Transverse colon (tissue), 3 donors: Measurements from ENCODE around the gene NECAP2.

Source experiments
- CTCF ChIP-seq, 5 experiments: fragments of 200-600 bp in 3 of 5; fragments of 450-650 bp in 2 of 5; sonication (generic) in 3 of 5; IDR thresholded peaks; 1 replicate in 2 of 5; 2 replicates in 3 of 5; pipeline ENCODE4 v1.5.1; 2016 to 2017; ENCODE audit warnings: antibody characterized with exemption in 5 of 5, inconsistent platforms in 3 of 5, mild to moderate bottlenecking in 2 of 5, moderate library complexity in 1 of 5
- EP300 ChIP-seq: sonication (generic); formaldehyde crosslinking; IDR thresholded peaks from one replicate; pipeline ENCODE4 v1.6.1; 2017; ENCODE audit warnings: antibody characterized with exemption, low read depth
- POLR2A ChIP-seq: fragments of 450-650 bp; IDR thresholded peaks from one replicate; pipeline ENCODE4 v1.6.1; 2016; ENCODE audit warnings: antibody characterized with exemption, mild to moderate bottlenecking, moderate library complexity

DNA sequence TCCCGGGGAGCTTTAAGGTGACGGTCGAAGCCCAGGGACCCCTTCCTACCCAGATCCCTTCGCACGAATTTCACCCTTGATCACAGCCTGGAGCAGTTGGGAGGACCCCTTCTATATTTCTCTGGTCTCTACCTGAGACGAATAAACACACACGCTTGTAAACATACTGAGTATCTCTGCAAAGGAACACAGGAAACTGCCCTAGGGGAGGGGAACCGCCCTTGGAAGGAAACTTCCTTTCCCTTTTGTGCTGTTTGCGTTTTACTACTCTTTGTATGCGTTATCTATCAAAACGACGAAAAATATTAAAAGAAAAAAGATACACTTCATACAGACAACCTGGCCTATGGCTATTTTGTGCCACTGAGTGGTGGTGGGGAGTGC is 750 bp downstream of the NECAP2 start:
- no peak for TF ChIP-seq CTCF (IDR thresholded peaks at IDR 0.05)
- no peak for TF ChIP-seq EP300
- TF ChIP-seq POLR2A, result no peak
